Jurkat, Clone E6-1 (cell line): ENCODE results near the gene CD226.
"Not testable (repeated sequence)": the region's sequence is repeated elsewhere in the genome, so short reads cannot be mapped to it uniquely, and the experiment has no call there.

ENCODE experiments used
- DNase-seq: peaks from one replicate; pipeline ENCODE4 v3.0.0-alpha.2; 2011; ENCODE audit warnings: low read depth, low spot score
- H3K4me3 ChIP-seq: 2 replicates; pipeline ENCODE4 v1.5.1; 2011; ENCODE audit warnings: mild to moderate bottlenecking, low read length, control low read depth, moderate library complexity

CD226 gene

DNA sequence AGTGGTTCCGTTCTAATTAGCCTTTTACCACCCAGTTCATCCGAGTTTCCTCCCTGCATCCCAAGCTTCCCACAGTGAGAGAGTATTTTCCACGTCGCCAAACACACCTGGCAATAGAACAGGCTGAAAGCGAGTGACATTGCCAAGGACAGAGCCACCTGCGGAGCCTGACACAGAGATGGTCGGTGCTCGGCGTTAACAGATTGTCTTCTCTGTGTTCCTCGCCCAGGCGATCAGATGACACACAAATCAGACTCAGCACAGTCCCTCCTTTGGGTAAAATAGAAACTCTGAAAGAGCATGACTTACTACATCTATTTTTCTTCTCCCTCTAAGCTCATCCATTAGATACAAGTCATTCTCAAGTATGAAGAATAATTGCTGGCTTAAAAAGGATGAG is 107.7 kb downstream of the CD226 start:
- no peak overlapping the region for H3K4me3 ChIP-seq
- no peak for DNase-seq

DNA sequence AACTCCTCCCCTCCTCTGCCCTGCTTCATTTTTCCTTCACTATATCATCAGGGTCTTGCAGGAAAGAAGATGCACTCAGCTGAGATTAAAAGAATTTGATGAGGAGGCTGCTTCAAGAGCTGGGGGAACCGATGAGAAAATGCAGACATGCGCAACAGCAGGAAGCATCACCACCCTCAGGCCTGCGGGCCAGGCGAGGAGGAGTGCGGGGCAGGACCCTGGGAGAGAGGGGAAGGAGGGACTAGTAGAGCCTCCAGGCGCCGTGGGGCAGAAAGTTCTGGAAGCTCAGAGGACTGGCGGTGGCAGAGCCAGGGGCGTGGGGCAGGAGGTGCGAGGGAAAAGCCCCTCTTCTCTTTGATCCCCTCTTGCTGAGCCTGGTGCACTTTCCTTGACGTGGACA is 108.2 kb downstream of the CD226 start:
- H3K4me3 ChIP-seq, result no peak overlapping the region

DNA sequence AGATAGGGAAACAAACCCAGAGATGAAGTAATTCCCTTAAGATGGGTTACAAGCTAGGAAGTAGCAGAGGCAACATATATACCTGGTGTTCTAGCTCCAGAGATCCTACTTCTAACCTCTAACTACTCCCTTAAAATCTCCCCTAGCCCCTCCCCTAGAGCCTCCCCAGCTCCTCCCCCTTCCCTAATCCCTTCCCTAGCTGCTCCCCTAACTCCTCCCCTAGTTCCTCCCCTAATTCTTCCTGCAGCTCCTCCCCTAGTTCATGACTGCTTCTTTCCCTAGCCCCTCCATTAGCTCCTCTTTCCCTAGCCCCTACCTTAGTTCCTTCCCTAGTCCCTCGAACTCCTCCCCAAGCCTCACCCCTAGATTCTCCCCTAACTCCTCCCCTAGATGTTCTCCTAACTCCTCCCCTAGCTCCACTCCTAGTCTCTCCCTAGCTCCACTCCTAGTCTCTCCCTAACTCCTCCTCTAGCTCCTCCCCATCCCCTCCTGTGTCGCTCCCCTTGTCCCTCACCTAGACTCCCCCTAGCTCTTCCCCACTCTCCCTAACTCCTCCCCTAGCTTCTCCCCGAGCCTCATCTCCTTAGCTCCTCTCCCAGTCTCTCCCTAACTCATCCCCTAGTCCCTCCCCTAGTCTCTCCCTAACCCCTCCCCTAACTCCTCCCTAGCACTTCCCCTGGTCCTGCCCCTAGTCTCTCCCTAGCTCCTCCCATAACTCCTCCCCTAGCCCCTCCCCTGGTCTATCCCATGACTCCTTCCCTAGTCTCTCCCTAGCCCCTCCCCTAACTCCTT is 108.9 kb downstream of the CD226 start:
- H3K4me3 ChIP-seq, result no peak overlapping the region
- peak; percentile 43 for DNase-seq

More for the DNA sequence above, 108.2 kb downstream of the CD226 start:
- no peak for DNase-seq

DNA sequence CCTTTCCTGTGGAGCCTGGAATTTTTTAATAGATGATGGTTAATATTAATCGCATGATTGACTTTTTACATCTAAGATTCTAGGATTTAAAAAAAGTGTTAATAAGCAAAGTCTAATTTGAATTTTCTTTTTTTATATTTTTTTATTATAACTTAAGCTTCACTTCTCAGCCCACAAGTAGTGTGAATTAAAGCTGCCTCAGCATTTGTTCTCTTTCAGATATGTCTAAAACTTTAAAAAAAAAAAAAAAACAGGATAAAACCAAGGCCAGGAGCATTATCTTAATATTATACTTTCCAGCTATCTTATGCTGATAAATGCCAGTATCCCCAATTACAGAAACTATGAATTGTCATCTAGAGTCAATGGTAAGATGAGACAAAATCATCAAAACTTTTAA is 109.7 kb downstream of the CD226 start:
- H3K4me3 ChIP-seq, result no peak overlapping the region
- no peak for DNase-seq

DNA sequence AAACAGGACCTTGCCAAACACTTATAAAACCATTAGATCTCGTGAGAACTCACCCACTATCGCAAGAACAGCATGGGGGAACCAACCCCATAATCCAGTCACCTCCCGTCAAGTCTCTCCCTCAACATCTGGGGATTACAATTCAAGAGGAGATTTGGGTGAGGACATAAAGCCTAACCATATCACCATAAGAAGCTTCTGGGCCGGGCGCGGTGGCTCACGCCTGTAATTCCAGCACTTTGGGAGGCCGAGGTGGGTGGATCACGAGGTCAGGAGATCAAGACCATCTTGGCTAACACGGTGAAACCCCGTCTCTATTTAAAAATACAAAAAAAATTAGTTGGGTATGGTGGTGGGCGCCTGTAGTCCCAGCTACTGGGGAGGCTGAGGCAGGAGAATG is 112.7 kb downstream of the CD226 start:
- DNase-seq, H3K4me3 ChIP-seq: not testable (repeated sequence)

DNA sequence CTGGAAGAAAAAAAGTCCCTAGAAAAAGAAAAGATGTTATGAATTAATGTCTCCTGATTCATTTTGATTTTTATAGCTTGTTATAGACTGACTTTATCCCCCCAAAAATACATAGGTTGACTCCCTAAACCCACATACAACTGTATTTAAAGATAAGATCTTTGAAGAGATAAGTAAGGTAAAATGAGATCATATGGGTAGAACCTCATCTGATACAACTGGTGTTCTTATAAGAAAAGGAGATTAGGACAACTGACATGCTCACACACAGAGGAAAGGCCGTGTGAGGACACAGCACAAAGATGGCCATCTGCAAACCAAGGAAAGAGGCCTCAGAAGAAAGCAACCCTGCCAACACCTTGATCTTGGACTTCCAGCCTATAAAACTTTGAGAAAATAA is 117.5 kb downstream of the CD226 start:
- no peak overlapping the region for H3K4me3 ChIP-seq
- DNase-seq, result peak; percentile 66

DNA sequence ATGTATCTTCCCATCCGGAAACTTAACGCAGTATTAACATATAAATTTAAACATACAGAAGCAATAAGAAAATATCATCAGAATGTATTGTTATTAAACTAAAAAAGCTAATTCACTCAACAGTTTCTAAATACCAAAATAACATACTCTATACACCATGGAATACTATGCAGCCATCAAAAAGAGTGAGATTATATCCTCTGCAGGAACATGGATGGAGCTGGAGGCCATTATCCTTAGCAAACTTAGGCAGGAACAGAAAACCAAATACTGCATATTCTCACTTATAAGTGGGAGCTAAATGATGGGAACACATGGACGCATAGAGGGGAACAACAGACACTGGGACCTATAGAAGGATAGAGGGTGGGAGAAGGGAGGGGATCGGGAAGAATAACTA is 127.1 kb downstream of the CD226 start:
- no peak for DNase-seq
- H3K4me3 ChIP-seq, result no peak overlapping the region

DNA sequence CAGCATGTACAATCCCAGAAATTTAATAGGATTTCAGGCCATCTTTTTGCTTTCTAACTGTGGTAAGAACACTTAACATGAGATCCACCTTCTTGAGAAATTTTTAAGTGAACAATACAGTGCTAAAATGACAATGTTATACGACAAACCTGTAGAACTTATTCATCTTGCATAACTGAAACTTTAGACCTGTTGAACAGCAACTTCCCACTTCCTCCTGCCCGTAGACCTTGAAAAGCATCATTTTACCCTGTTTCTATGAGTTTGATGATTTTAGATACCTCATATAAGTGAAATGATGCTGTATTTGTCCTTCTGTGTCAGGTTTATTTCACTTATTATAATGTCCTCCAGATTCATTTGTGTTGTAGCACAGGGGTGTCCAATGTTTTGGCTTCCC is 128.2 kb downstream of the CD226 start:
- no peak overlapping the region for H3K4me3 ChIP-seq
- DNase-seq, result no peak

DNA sequence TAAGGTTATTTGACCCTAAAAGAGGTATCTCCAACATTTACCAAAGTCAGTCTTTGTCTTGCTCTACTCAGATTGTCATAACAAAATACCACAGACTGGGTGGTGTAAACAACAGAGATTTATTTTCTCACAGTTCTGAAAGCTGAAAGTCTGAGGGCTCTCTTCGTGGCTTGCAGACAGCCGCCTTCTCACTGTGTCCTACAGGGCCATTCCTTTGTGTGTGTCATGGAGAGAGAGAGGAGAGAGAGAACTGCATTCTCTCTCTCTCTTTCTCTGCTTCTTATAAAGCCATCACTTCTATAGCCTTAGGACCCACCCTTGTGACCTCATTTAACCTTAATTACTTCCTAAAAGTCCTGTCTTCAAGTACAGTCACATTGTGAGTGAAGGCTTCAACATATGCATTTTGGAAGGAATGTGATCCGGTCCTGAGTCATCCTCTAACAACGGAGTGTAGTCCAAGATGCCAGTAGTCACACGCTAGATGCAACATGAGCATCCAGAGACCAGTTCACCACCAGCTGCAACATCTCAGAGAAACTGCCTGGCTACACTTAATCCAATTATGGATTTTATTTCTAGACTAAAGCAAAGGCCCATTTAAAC is 130.2 kb downstream of the CD226 start:
- no peak overlapping the region for H3K4me3 ChIP-seq
- DNase-seq, result no peak

DNA sequence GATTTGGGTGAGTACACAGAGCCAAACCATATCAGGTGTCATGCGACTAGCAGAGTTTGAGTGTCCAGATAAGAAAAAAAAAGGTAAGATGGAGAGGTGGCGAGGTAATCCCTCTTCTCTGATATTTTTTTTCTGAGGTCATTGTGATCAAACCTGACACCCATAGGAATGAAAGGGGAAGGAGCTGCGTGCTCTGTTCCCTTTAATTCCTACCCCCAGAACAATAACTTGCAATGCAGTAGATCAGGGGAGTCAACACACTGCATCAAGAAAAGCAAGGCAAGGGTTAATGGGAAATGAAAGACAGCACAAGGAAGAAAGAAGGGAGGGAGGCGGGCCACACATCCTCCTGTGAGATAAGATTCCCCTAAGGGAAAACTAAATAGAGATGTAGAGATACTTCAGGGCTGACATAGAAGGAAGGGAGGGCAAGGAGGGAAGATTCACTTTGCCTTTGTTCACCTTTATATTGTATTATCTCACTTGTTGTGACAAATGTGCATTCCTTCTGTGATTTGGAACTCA is 132.8 kb downstream of the CD226 start:
- H3K4me3 ChIP-seq, result no peak overlapping the region
- no peak for DNase-seq

DNA sequence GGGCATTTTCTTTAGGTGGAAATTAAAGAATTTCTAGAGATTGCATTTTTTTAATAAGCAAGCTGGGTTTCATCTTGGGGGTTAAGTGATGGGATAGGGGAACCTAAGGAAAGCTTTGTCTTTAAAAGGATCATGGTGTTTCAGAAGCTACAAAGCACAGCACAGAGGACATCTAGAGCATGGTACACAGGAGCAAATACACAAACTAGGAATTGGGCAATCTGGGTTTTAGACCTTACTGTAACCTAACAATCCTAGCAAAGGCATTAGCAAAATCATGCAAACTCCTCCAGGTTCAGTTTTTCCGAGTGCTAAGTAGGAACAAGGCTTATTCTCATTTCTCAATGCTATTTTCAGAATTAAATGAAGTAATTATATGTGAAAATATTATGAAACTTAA is 134.1 kb downstream of the CD226 start:
- no peak for DNase-seq
- no peak overlapping the region for H3K4me3 ChIP-seq

DNA sequence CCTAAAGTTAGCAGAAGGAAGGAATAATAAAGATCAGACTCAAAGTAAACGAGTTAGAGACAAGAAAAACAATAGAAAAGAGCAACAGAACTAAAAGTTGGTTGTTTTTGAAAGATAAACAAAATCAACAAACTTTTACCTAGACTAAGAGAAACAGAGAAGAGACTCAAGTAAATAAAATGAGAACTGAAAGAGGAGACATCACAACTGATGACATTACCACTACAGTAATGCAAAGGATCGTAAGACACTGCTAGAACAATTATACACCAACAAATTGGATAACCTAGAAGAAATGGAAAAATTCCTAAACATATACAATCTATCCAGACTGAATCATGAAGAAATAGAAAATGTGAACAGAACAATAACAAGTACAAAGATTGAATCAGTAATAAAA is 139.3 kb downstream of the CD226 start:
- no peak overlapping the region for H3K4me3 ChIP-seq
- DNase-seq, result no peak

DNA sequence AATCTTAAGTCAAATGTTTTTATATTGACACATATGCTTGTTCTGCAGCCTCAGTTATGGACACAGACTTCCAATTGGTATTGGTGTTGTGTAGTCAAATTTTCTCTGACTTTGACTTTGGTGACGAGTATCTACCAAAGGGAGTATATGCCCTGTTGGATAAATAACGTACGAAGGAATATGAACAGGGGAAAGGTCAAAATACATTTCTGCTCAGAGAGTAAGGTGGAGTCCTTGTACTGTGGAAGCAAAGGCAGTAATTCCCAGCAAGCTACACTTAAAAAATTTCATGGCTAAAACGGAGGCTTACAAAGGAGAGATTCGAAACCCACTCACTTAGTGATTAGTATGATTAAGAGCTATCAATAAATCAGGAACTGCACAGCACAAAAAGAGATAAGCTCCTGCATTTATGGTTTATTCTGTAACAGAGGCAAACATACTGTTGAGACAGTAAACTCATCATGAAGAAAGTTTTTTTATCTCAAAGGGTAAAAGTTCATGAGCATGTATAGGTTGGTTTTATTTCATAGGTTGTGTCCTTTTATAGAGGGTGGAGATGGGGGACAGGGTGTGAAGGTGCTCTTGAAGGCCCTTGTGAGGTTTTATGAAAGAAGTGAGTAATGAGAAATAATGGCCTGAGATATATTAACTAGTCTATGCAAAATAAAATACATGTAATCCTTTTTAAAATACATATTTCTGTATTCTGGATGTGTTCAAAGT is 142.7 kb downstream of the CD226 start:
- no peak overlapping the region for H3K4me3 ChIP-seq
- no peak for DNase-seq
